ENCODE measurements around the gene PCDHGB5.
"Not testable (repeated sequence)": the region's sequence is repeated elsewhere in the genome, so short reads cannot be mapped to it uniquely, and the experiment has no call there.

Gene PCDHGB5
- long read RNA-seq: 0 reads

DNA sequence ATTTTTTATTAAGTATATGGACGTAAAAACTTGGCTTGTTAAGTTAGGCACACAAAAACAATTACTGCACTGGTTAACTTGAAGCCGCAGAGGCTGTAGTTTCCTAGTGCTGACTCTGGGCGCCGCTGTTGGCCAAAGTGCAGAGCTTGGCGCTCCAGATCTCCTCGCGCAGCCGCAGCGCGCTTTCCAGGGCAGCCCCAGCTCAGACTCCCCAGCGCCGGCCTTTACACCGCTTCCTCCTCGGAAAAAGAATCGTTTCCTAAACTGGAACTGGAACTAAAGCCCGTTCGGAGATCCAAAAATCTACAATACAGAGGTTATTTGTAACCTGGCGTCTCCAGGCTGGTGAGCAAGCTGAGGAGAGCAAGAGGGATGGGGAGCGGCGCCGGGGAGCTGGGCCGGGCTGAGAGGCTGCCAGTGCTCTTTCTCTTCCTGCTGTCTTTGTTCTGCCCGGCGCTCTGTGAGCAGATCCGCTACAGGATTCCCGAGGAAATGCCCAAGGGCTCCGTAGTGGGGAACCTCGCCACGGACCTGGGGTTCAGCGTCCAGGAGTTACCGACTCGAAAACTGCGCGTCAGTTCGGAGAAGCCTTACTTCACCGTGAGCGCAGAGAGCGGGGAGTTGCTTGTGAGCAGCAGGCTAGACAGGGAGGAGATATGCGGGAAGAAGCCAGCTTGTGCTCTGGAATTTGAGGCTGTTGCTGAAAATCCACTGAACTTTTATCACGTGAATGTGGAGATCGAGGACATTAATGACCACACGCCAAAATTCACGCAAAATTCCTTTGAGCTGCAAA is at the start of gene PCDHGB5:
TSS of gene PCDHGB5 (plus strand) at position 192 of the 796 bp plus-strand sequence. CDS start at position 373, 181 bp downstream.
- not testable (repeated sequence) for H3K27me3 ChIP-seq (ENCODE audit: insufficient read depth, poor library complexity, severe bottlenecking); H3K27ac ChIP-seq (replicated peaks)
- peak in 1 of 2 experiments; percentile 57 for DNase-seq (ENCODE audit: low read depth in 1 of 2, low spot score in 1 of 2)
- H3K4me3 ChIP-seq (replicated peaks; ENCODE audit: insufficient read depth, low read length): peak within 1 kb of the TSS; percentile 23
- peak; percentile 32 for TF ChIP-seq CTCF (IDR thresholded peaks at IDR 0.05; ENCODE audit: insufficient read depth, low read length)

- Histone ChIP-seq H3K27me3 (ENCODE audit: insufficient read depth, poor library complexity, severe bottlenecking) (no peaks in the 10 kb centered on the region), H3K27ac (replicated peaks) (no peak within 1 kb of the TSS), H3K4me3 (replicated peaks; ENCODE audit: insufficient read depth, low read length) (no peak within 1 kb of the TSS)
- peak in 1 of 2 experiments; percentile 46 for DNase-seq (ENCODE audit: low read depth in 1 of 2, low spot score in 1 of 2)
- TF ChIP-seq SPI1 (IDR thresholded peaks at IDR 0.05; ENCODE audit: borderline replicate concordance, low read depth): no peak
- no peak for TF ChIP-seq POLR2AphosphoS5 (IDR thresholded peaks at IDR 0.05; ENCODE audit: low read depth)
- TF ChIP-seq CTCF (IDR thresholded peaks at IDR 0.05; ENCODE audit: insufficient read depth, low read length): peak; percentile 32
Observed at GRCh38 chr5:141349917-141350619, 47.7 kb upstream of the PCDHGB5 start, which contains the start of gene PCDHGB1. Gene PCDHGB1 (plus strand): TSS chr5:141350099. CDS start chr5:141350261, 162 bp downstream.

DNA sequence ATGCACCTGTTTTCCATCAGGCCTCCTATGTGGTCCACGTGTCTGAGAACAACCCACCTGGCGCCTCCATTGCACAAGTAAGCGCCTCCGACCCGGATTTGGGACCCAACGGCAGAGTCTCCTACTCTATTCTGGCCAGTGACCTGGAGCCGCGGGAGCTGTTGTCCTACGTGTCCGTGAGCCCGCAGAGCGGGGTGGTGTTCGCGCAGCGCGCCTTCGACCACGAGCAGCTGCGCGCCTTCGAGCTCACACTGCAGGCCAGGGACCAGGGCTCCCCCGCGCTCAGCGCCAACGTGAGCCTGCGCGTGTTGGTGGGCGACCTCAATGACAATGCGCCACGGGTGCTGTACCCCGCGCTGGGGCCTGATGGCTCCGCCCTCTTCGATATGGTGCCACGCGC is 46.2 kb upstream of the PCDHGB5 start:
- H3K27ac ChIP-seq (replicated peaks): no peak overlapping the region
- TF ChIP-seq, protein P1, sequence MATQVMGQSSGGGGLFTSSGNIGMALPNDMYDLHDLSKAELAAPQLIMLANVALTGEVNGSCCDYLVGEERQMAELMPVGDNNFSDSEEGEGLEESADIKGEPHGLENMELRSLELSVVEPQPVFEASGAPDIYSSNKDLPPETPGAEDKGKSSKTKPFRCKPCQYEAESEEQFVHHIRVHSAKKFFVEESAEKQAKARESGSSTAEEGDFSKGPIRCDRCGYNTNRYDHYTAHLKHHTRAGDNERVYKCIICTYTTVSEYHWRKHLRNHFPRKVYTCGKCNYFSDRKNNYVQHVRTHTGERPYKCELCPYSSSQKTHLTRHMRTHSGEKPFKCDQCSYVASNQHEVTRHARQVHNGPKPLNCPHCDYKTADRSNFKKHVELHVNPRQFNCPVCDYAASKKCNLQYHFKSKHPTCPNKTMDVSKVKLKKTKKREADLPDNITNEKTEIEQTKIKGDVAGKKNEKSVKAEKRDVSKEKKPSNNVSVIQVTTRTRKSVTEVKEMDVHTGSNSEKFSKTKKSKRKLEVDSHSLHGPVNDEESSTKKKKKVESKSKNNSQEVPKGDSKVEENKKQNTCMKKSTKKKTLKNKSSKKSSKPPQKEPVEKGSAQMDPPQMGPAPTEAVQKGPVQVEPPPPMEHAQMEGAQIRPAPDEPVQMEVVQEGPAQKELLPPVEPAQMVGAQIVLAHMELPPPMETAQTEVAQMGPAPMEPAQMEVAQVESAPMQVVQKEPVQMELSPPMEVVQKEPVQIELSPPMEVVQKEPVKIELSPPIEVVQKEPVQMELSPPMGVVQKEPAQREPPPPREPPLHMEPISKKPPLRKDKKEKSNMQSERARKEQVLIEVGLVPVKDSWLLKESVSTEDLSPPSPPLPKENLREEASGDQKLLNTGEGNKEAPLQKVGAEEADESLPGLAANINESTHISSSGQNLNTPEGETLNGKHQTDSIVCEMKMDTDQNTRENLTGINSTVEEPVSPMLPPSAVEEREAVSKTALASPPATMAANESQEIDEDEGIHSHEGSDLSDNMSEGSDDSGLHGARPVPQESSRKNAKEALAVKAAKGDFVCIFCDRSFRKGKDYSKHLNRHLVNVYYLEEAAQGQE (IDR thresholded peaks at IDR 0.05; ENCODE audit: insufficient replicate concordance, low read depth): no peak
- TF ChIP-seq GABPA (IDR thresholded peaks at IDR 0.05; ENCODE audit: low read depth) (no peak), POLR2AphosphoS5 (IDR thresholded peaks at IDR 0.05; ENCODE audit: low read depth) (no peak), SPI1 (IDR thresholded peaks at IDR 0.05; ENCODE audit: borderline replicate concordance, low read depth) (no peak), CTCF (IDR thresholded peaks at IDR 0.05; ENCODE audit: insufficient read depth, low read length) (no peak)
- no peak for DNase-seq (ENCODE audit: low read depth in 1 of 2, low spot score in 1 of 2)
- H3K27me3 ChIP-seq (ENCODE audit: insufficient read depth, poor library complexity, severe bottlenecking): no peaks in the 10 kb centered on the region
- no peak overlapping the region for H3K4me3 ChIP-seq (replicated peaks; ENCODE audit: insufficient read depth, low read length)

DNA sequence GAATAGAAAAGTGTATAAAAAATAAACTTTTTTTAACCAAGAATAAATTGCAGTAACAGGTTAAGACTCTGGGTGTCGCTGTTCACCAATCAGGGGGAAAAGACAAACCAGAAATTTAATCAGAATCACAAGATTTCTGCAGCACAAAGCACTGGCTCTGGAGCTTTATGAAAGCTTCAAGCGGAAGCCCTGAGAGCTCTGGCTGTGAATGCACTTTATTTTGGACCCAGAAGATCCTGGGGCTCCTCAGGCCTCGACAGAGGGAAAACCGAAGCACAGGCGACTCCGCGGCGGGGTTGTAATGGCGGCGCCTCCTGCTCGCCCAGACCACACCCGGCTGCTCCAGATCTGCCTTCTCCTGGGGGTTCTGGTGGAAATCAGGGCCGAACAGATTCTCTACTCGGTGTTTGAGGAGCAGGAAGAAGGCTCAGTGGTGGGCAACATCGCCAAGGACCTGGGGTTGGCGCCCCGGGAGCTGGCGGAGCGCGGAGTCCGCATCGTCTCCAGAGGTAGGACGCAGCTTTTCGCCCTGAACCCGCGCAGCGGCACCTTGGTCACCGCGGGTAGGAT is 42.8 kb upstream of the PCDHGB5 start, which contains the start of gene PCDHGA4:
TSS of gene PCDHGA4 (plus strand) at position 122 of the 570 bp plus-strand sequence. CDS start at position 209, 87 bp downstream.
- Histone ChIP-seq H3K4me3 (replicated peaks; ENCODE audit: insufficient read depth, low read length) (no peak within 1 kb of the TSS), H3K27me3 (ENCODE audit: insufficient read depth, poor library complexity, severe bottlenecking) (no peaks in the 10 kb centered on the region), H3K27ac (replicated peaks) (no peak within 1 kb of the TSS)
- DNase-seq (ENCODE audit: low read depth in 1 of 2, low spot score in 1 of 2): no peak
- TF ChIP-seq CTCF (IDR thresholded peaks at IDR 0.05; ENCODE audit: insufficient read depth, low read length): no peak
- no peak for TF ChIP-seq GABPA (IDR thresholded peaks at IDR 0.05; ENCODE audit: low read depth)
- TF ChIP-seq, protein P1 (IDR thresholded peaks at IDR 0.05; ENCODE audit: insufficient replicate concordance, low read depth): no peak
- TF ChIP-seq SPI1 (IDR thresholded peaks at IDR 0.05; ENCODE audit: borderline replicate concordance, low read depth): no peak
- no peak for TF ChIP-seq POLR2AphosphoS5 (IDR thresholded peaks at IDR 0.05; ENCODE audit: low read depth)
